ENCODE measurements around the gene NELFA.

The NELFA gene

GRCh38 chr4:1964443-1964842 is 44.3 kb downstream of the NELFA start:
- no peak for ATAC-seq
- TF ChIP-seq ARNTL (CRISPR knock-in tag; IDR thresholded peaks at IDR 0.05; ENCODE audit: borderline replicate concordance, low read depth) (no peak), ESRRG (CRISPR knock-in tag; IDR thresholded peaks at IDR 0.05) (no peak), ZNF8 (CRISPR knock-in tag; IDR thresholded peaks at IDR 0.05) (no peak), POU6F1 (CRISPR knock-in tag; IDR thresholded peaks at IDR 0.05; ENCODE audit: borderline replicate concordance, low read depth) (no peak), ZNF70 (CRISPR knock-in tag; IDR thresholded peaks at IDR 0.05) (no peak), TOX (CRISPR knock-in tag; IDR thresholded peaks at IDR 0.05; ENCODE audit: borderline replicate concordance) (no peak), ISL1 (CRISPR knock-in tag; IDR thresholded peaks at IDR 0.05) (no peak), BACH2 (CRISPR knock-in tag; IDR thresholded peaks at IDR 0.05; ENCODE audit: borderline replicate concordance) (no peak), TSHZ2 (CRISPR knock-in tag; IDR thresholded peaks at IDR 0.05) (no peak), ZC3H10 (CRISPR knock-in tag; IDR thresholded peaks at IDR 0.05) (no peak), TCF4 (CRISPR knock-in tag; IDR thresholded peaks at IDR 0.05; ENCODE audit: borderline replicate concordance) (no peak), CREB5 (CRISPR knock-in tag; IDR thresholded peaks at IDR 0.05; ENCODE audit: low read depth) (no peak), CSRNP3 (CRISPR knock-in tag; IDR thresholded peaks at IDR 0.05) (no peak), OSR1 (CRISPR knock-in tag; IDR thresholded peaks at IDR 0.05) (no peak), GLIS3 (CRISPR knock-in tag; IDR thresholded peaks at IDR 0.05) (no peak), RARB (CRISPR knock-in tag; IDR thresholded peaks at IDR 0.05) (no peak), PATZ1 (CRISPR knock-in tag; IDR thresholded peaks at IDR 0.05; ENCODE audit: borderline replicate concordance) (no peak), ZFP30 (CRISPR knock-in tag; IDR thresholded peaks at IDR 0.05) (no peak)

GRCh38 chr4:1962980-1963379 is 45.8 kb downstream of the NELFA start:
- no peak for TF ChIP-seq ZFP3 (CRISPR knock-in tag; IDR thresholded peaks at IDR 0.05)
- no peak for TF ChIP-seq TSHZ2 (CRISPR knock-in tag; IDR thresholded peaks at IDR 0.05)
- TF ChIP-seq BACH2 (CRISPR knock-in tag; IDR thresholded peaks at IDR 0.05; ENCODE audit: borderline replicate concordance) = no peak
- TF ChIP-seq SNAI2 (CRISPR knock-in tag; IDR thresholded peaks at IDR 0.05) = no peak
- no peak for TF ChIP-seq ZNF8 (CRISPR knock-in tag; IDR thresholded peaks at IDR 0.05)
- TF ChIP-seq ZC3H10 (CRISPR knock-in tag; IDR thresholded peaks at IDR 0.05) = no peak
- no peak for ATAC-seq
